Ishikawa (cell line): ENCODE results near the gene RPS15.

Experiments used
- CEBPB ChIP-seq: IDR thresholded peaks from 2 replicates; pipeline ENCODE4 v1.6.1; 2012
- CREB1 ChIP-seq: IDR thresholded peaks from 2 replicates; pipeline ENCODE4 v1.6.1; 2012; ENCODE audit warnings: low read depth
- EGR1 ChIP-seq: IDR thresholded peaks from 2 replicates; pipeline ENCODE4 v1.6.1; 2012
- EP300 ChIP-seq: IDR thresholded peaks from 2 replicates; pipeline ENCODE4 v1.6.1; 2012; ENCODE audit warnings: borderline replicate concordance
- FOXM1 ChIP-seq: IDR thresholded peaks from 2 replicates; pipeline ENCODE4 v1.6.1; 2012; ENCODE audit warnings: low read depth, borderline replicate concordance
- RAD21 ChIP-seq: IDR thresholded peaks from 2 replicates; pipeline ENCODE4 v1.6.1; 2012; ENCODE audit warnings: low read depth
- TAF1 ChIP-seq: IDR thresholded peaks from 2 replicates; pipeline ENCODE4 v1.6.1; 2012; ENCODE audit warnings: low read depth, mild to moderate bottlenecking
- YY1 ChIP-seq: IDR thresholded peaks from 2 replicates; pipeline ENCODE4 v1.6.1; 2012; ENCODE audit warnings: low read depth
- ZBTB7A ChIP-seq: IDR thresholded peaks from 2 replicates; pipeline ENCODE4 v1.6.1; 2012; ENCODE audit warnings: low read depth
- TF ChIP-seq, protein P1 (sequence below): IDR thresholded peaks from 2 replicates; pipeline ENCODE4 v1.6.1; 2012

GRCh38 chr19:1431759-1432506 is 6.3 kb upstream of the RPS15 start:
- TF ChIP-seq, protein P1, sequence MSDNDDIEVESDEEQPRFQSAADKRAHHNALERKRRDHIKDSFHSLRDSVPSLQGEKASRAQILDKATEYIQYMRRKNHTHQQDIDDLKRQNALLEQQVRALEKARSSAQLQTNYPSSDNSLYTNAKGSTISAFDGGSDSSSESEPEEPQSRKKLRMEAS: no peak
- TF ChIP-seq FOXM1 (no peak), EP300 (no peak), ZBTB7A (no peak), YY1 (no peak), TAF1 (no peak), EGR1 (no peak), CREB1 (no peak), RAD21 (no peak), CEBPB (no peak)
